Nephron progenitor cell (in vitro differentiated cells): ENCODE data around the gene PRG2.
A peak's percentile ranks its signal among the peaks of the same experiment; 100 is the strongest.
"Not testable (repeated sequence)": the region's sequence is repeated elsewhere in the genome, so short reads cannot be mapped to it uniquely, and the experiment has no call there.

ENCODE experiments used
- DNase-seq: peaks from one replicate; pipeline ENCODE4 v3.0.0; 2021
- H3K27ac Mint-ChIP-seq: 2 replicates; pipeline ENCODE4 v1.8.0; 2021; ENCODE audit warnings: mild to moderate bottlenecking, moderate library complexity, mixed read lengths
- H3K27me3 Mint-ChIP-seq: 2 replicates; pipeline ENCODE4 v1.8.0; 2021; ENCODE audit warnings: mild to moderate bottlenecking, low read depth, mixed read lengths; ENCODE audit not compliant: poor library complexity
- H3K36me3 Mint-ChIP-seq: 2 replicates; pipeline ENCODE4 v1.8.0; 2021; ENCODE audit warnings: low read depth, mixed read lengths
- H3K4me1 Mint-ChIP-seq: 2 replicates; pipeline ENCODE4 v1.8.0; 2021; ENCODE audit warnings: mixed read lengths
- H3K4me3 Mint-ChIP-seq: 2 replicates; pipeline ENCODE4 v1.8.0; 2021; ENCODE audit warnings: mild to moderate bottlenecking, moderate library complexity, mixed read lengths
- H3K9me3 Mint-ChIP-seq: 2 replicates; pipeline ENCODE4 v1.8.0; 2021; ENCODE audit warnings: mild to moderate bottlenecking, moderate library complexity, mixed read lengths
- CTCF ChIP-seq: fragments of 200-600 bp; sonication (generic); IDR thresholded peaks from 2 replicates; pipeline ENCODE4 v1.5.0; 2021; ENCODE audit warnings: antibody characterized with exemption

PRG2 gene

DNA sequence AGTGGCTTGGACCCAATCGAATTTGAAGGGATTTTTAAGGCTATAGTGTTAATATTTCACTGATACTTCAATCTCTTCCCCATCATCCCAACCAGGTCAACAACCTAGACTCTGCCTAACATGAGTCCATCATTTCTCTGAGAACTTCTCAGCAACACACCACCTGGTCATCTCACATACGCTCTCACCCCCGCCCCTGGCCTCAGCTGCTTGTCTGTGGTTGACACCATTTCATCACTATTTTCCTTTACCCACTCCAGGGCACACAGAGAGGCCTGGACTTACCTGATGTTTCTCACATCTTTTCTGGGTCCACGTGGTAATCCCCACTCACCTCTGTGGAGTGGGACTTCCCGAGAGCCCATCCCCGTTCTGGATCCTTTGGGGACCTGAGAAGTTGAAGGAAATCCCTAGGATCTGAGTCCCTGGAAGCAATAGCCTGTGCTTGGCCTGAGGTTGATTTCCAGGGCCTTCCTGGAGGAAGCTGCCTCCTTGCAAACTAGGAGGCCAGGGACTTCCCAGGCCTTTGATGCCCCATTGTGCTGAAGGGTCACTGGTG is 49.1 kb downstream of the PRG2 start:
- Mint-ChIP-seq H3K4me1 (peaks cover 90% of the 10 kb centered on the region), H3K27ac (no peak overlapping the region), H3K27me3 (no peaks in the 10 kb centered on the region), H3K9me3 (no peaks in the 10 kb centered on the region), H3K36me3 (no peaks in the 10 kb centered on the region), H3K4me3 (no peak overlapping the region)
- TF ChIP-seq CTCF: no peak
- DNase-seq: no peak

- H3K9me3 Mint-ChIP-seq: no peaks in the 10 kb centered on the region
- H3K4me3 Mint-ChIP-seq: peak overlapping the region; percentile 57
- DNase-seq: peak; percentile 81
Observed at GRCh38 chr11:57340039-57340615, 50.3 kb downstream of the PRG2 start.

DNA sequence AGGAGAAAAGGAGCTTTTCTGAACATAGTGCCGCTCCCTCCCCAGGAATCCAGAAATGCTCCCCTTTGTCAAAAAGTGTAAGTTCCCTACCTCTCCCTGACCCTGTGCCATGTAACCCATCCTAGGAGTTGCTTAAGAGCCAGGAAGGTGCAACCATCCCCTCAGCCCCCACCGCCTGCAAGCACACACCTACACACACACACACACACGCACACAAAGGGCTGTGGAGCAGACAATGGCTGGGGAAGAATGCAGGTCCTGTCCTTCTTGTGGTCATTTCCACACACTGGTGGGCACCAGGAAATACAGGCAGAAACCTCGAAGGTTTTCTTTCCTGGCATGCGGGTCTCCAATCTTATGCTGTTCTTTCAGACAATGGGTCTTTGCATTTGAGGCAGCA is 51.1 kb downstream of the PRG2 start:
- no peak for DNase-seq
- peak overlapping the region; percentile 57 for H3K4me3 Mint-ChIP-seq
- peaks cover 91% of the 10 kb centered on the region for H3K4me1 Mint-ChIP-seq

More at GRCh38 chr11:57340039-57340615, 50.3 kb downstream of the PRG2 start:
- Mint-ChIP-seq H3K27me3 (no peaks in the 10 kb centered on the region), H3K36me3 (no peaks in the 10 kb centered on the region), H3K4me1 (peaks cover 88% of the 10 kb centered on the region), H3K27ac (peak overlapping the region; percentile 13)
- peak; percentile 35 for TF ChIP-seq CTCF

DNA sequence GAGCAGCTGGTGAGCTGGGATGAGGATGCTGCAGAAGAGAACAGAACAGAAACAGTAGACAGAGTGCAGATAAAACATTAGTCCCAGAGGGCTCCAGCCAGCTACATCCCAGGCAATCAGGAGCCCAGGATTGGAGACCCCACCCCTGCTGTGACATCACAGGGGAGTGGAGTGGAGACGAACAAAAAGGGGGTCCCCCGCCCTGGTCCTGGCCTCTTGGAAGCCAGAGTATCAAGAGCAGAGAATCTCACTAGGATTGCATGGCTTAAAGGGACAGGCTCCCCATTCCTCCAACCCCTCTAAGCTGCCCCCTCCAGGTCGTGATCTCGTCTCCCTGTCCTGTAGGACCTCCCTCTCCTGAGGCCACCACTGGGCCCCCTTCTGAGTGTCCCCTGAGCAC is 52.3 kb downstream of the PRG2 start, which contains the start of gene P2RX3:
Gene P2RX3 (plus strand): TSS at position 211 of the 400 bp plus-strand sequence. CDS start 199 bp downstream, outside the sequence.
- H3K9me3 Mint-ChIP-seq: no peaks in the 10 kb centered on the region
- no peaks in the 10 kb centered on the region for H3K27me3 Mint-ChIP-seq
- H3K4me1 Mint-ChIP-seq: peaks cover 91% of the 10 kb centered on the region
- H3K27ac Mint-ChIP-seq: peak within 1 kb of the TSS; percentile 82
- peaks cover 11% of the 10 kb centered on the region for H3K36me3 Mint-ChIP-seq
- peak within 1 kb of the TSS; percentile 54 for H3K4me3 Mint-ChIP-seq
- TF ChIP-seq CTCF: no peak
- no peak for DNase-seq

More for the DNA sequence above, 51.1 kb downstream of the PRG2 start:
- Mint-ChIP-seq H3K36me3 (peaks cover 1% of the 10 kb centered on the region), H3K9me3 (no peaks in the 10 kb centered on the region), H3K27ac (peak overlapping the region; percentile 13), H3K27me3 (no peaks in the 10 kb centered on the region)
- no peak for TF ChIP-seq CTCF

GRCh38 chr11:57336856-57337255 is 53.6 kb downstream of the PRG2 start:
- peak overlapping the region; percentile 92 for H3K4me3 Mint-ChIP-seq
- not testable (repeated sequence) for H3K9me3 Mint-ChIP-seq

More at GRCh38 chr11:57336856-57337255, 53.6 kb downstream of the PRG2 start:
- H3K27ac Mint-ChIP-seq, DNase-seq, H3K27me3 Mint-ChIP-seq: not testable (repeated sequence)
- Mint-ChIP-seq H3K36me3 (peaks cover 22% of the 10 kb centered on the region), H3K4me1 (peaks cover 83% of the 10 kb centered on the region)
